NT2/D1 (cell line): Measurements from ENCODE around the gene NOX3.
"Not testable (repeated sequence)": the region's sequence is repeated elsewhere in the genome, so short reads cannot be mapped to it uniquely, and the experiment has no call there.

Experiments
- DNase-seq: peaks from one replicate; pipeline ENCODE4 v3.0.0-alpha.2; 2011; ENCODE audit warnings: low read depth, low spot score
- H3K27me3 ChIP-seq: 2 replicates; pipeline ENCODE4 v1.6.0; 2011; ENCODE audit warnings: mild to moderate bottlenecking; ENCODE audit not compliant: insufficient read length, insufficient read depth
- H3K36me3 ChIP-seq: 2 replicates; pipeline ENCODE4 v1.6.1; 2011; ENCODE audit warnings: mild to moderate bottlenecking, low read length, mixed read lengths; ENCODE audit not compliant: insufficient read depth, insufficient read length
- H3K4me1 ChIP-seq: 2 replicates; pipeline ENCODE4 v1.5.1; 2011; ENCODE audit not compliant: insufficient read depth, insufficient read length
- H3K4me3 ChIP-seq: 2 replicates; pipeline ENCODE4 v1.5.1; 2011; ENCODE audit warnings: low read depth; ENCODE audit not compliant: insufficient read length
- H3K9ac ChIP-seq: 2 replicates; pipeline ENCODE4 v1.6.0; 2011; ENCODE audit warnings: low read depth; ENCODE audit not compliant: insufficient read length
- H3K9me3 ChIP-seq: 2 replicates; pipeline ENCODE4 v1.5.1; 2011; ENCODE audit warnings: mild to moderate bottlenecking, low read length; ENCODE audit not compliant: insufficient read depth
- SUZ12 ChIP-seq: IDR thresholded peaks from 2 replicates; pipeline ENCODE4 v1.6.1; 2011; ENCODE audit not compliant: insufficient read length, insufficient read depth; ENCODE audit errors: extremely low read depth
- YY1 ChIP-seq: IDR thresholded peaks from 2 replicates; pipeline ENCODE4 v1.6.1; 2011; ENCODE audit not compliant: insufficient read length, insufficient read depth
- ZNF274 ChIP-seq: IDR thresholded peaks from 2 replicates; pipeline ENCODE4 v1.6.1; 2011; ENCODE audit warnings: mild to moderate bottlenecking, low read depth, low read length

NOX3 gene

DNA sequence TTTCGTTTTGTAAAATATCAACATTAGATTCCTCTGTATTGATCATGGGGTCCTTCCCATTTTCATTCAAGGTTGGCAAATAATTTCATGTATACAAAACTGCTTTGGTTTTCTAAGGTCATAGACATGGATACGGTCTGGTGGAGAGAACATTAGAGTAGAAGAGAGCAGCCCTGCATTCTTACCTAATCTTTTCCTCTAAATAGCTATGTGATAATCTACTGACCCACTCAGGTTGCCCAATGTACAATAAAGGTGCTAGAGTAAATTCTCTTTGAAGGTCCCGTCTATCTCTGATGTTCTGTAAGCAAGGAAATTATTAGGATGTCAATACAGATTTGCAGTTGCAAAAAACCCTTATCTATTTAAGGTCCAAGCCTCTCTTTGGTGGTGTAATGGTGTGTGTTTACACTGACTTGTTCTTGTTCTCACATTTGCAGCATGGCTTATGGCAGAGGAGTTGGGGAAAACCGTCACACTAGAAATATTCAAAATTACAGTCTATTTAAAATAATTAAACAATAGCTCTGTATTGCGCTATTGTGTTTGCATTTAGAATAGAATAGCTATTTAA lies 31.2 kb upstream of the NOX3 start:
- no peak overlapping the region for H3K9ac ChIP-seq
- no peak for DNase-seq
- H3K4me1 ChIP-seq, result no peaks in the 10 kb centered on the region

DNA sequence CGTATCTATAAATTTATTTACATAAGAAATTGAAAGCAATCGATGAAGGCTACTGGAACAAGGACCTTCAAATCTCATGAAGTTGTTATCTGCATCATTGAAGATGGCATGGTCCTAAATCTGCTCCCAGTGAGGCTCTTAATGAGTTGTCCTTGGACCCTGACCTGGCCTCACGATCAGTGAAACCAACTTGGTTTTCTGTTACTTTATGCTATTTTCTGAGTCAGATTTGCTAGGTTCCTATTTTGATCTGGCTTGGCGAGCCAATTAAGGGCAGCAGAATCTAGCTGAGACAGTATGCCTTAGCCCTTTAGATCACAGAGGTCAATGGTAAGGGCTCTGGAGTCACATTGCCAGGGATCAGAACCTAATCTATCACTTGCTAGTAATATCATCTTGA lies 30.1 kb upstream of the NOX3 start:
- no peaks in the 10 kb centered on the region for H3K4me1 ChIP-seq
- no peaks in the 10 kb centered on the region for H3K9me3 ChIP-seq
- DNase-seq, result no peak
- TF ChIP-seq YY1, result no peak
- TF ChIP-seq ZNF274, result no peak
- TF ChIP-seq SUZ12, result no peak
- H3K9ac ChIP-seq, result no peak overlapping the region
- H3K36me3 ChIP-seq, result no peaks in the 10 kb centered on the region
- H3K27me3 ChIP-seq, result no peaks in the 10 kb centered on the region
- no peak overlapping the region for H3K4me3 ChIP-seq

More for the DNA sequence above, 31.2 kb upstream of the NOX3 start:
- Histone ChIP-seq H3K4me3 (no peak overlapping the region), H3K36me3 (no peaks in the 10 kb centered on the region), H3K27me3 (no peaks in the 10 kb centered on the region), H3K9me3 (no peaks in the 10 kb centered on the region)
- no peak for TF ChIP-seq SUZ12
- no peak for TF ChIP-seq YY1
- no peak for TF ChIP-seq ZNF274

DNA sequence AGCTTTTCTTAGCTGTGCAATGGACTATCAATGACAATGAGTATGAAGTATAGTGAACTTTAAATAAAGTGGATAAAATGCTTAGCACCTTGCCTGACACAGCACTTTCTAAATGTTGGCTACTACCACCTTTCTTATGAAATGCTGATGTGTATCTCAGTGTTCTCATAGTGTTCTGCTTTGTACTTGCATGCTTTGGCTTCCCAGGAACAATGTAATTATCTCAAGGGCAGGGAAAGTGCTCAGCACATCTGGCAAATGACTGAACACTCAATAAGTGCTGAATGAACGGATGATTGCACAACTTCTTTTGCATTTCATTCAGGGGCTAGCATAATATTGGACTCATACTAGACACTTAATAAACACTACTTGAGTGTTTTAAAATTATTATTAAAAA lies 28.2 kb upstream of the NOX3 start:
- no peak overlapping the region for H3K4me3 ChIP-seq
- no peaks in the 10 kb centered on the region for H3K27me3 ChIP-seq
- no peaks in the 10 kb centered on the region for H3K36me3 ChIP-seq
- DNase-seq, result no peak
- TF ChIP-seq SUZ12 (no peak), ZNF274 (no peak), YY1 (no peak)
- H3K9me3 ChIP-seq, result no peaks in the 10 kb centered on the region
- H3K9ac ChIP-seq, result no peak overlapping the region
- no peaks in the 10 kb centered on the region for H3K4me1 ChIP-seq

DNA sequence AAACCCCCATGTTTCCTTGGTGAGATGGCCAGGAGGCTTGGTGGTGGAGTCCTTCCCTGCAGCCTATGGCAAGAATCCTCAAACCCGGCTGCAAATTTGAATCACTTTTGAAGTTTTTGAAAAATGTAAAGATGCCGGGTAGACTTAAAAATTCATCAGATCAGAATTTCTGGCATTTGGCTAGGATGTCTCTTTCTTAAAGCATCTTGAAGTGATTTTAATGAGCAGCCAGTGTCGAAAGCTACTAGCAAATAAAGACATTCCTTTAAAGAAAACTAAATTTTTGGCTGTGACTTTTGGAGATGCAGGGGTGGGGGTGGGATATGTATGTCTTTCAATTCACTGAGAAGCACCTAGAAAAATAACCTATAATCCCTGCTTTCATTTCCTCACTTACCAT lies 25.6 kb upstream of the NOX3 start:
- no peaks in the 10 kb centered on the region for H3K36me3 ChIP-seq
- H3K9ac ChIP-seq, result no peak overlapping the region
- TF ChIP-seq SUZ12 (no peak), YY1 (no peak), ZNF274 (no peak)
- H3K4me1 ChIP-seq, result no peaks in the 10 kb centered on the region
- no peak overlapping the region for H3K4me3 ChIP-seq
- DNase-seq, result no peak
- no peaks in the 10 kb centered on the region for H3K27me3 ChIP-seq
- no peaks in the 10 kb centered on the region for H3K9me3 ChIP-seq

DNA sequence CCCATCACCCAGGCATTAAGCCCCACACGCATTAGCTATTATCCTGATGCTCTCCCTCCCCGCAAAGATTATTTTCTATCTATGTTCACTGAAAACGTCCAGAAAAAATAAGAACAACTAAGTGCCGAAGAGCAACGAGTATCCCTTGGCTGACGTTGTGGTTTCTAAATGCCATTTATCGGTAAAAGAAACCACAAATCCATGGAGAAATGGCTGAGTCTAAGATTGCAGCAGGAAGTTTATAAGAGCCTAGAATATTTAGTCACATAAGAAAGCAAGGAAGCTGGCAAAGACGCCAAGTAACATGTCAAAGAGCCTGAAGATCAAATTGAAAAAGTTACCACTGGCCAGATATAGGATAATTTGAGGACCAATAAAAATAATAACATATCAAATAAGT lies 18.1 kb upstream of the NOX3 start:
- no peak for DNase-seq
- Histone ChIP-seq H3K4me1 (no peaks in the 10 kb centered on the region), H3K9ac (no peak overlapping the region), H3K4me3 (no peak overlapping the region), H3K36me3 (no peaks in the 10 kb centered on the region), H3K9me3 (no peaks in the 10 kb centered on the region; the same call in 1 of the 2 replicates), H3K27me3 (no peaks in the 10 kb centered on the region)
- TF ChIP-seq ZNF274 (no peak), YY1 (no peak), SUZ12 (no peak)

DNA sequence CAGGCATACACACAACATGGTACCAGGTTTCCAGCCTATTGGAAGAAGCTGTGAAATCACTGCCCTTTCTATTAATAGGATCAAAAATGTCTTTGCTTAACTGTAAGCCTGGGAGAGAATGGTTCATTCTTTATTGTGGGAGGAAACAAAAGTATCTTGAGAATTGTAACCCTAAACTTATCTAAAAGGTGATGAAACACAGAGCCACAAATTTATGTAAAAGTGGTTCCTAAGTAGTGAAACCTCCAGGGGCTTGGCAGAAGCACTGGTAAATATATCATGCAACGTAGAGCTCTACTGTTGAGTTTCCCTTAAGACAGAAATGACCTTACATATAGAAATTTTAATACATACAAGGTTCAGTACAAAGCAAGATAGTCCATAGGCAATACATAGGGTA lies 17.2 kb upstream of the NOX3 start:
- Histone ChIP-seq H3K9me3 (peaks cover 7% of the 10 kb centered on the region; the same call in 1 of the 2 replicates), H3K36me3 (no peaks in the 10 kb centered on the region), H3K9ac (no peak overlapping the region), H3K27me3 (no peaks in the 10 kb centered on the region), H3K4me1 (no peaks in the 10 kb centered on the region), H3K4me3 (no peak overlapping the region)
- no peak for DNase-seq
- TF ChIP-seq SUZ12 (no peak), YY1 (no peak), ZNF274 (no peak)

DNA sequence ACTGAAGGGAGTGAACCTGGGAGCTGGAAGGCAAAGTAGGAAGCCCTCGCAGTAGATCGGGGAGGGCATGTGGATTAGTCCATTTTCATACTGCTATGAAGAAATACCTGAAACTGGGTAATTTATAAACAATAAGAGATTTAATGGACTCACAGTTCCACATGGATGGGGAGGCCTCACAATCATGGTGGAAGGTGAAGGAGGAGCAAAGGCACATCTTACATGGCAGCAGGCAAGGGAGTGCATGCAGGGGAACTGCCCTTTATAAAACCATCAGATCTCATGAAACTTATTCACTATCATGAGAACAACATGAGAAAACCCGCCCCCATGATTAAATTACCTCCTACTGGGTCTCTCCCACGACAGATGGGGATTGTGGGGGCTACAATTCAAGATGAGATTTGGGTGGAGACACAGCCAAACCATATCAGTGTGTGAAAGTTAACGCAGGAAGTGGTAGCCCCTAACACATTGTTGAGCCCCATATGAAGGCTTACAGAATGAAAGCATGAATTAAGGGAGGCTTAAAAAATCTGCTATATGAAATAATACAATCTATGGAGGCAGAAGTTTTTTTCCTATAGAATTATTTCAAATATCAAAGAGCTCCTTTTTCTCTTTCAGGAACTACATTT lies 15.5 kb upstream of the NOX3 start:
- H3K27me3 ChIP-seq, H3K4me1 ChIP-seq, DNase-seq, H3K4me3 ChIP-seq, H3K9ac ChIP-seq, H3K36me3 ChIP-seq: not testable (repeated sequence)
- peaks cover 12% of the 10 kb centered on the region; the same call in 1 of the 2 replicates for H3K9me3 ChIP-seq

DNA sequence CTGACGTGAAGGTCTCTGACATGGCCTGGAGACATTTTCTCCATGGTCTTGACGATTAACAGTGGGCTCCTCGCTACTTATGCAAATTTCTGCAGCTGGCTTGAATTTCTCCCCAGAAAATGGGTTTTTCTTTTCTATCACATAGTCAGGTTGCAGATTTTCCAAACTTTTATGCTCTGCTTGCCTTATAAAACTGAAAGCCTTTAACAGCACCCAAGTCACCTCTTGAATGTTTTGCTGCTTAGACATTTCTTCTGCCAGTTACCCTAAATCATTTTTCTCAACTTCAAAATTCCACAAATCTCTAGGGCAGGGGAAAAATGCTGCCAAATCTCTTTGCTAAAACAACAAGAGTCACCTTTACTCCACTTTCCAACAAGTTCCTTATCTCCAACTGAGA lies 12.9 kb upstream of the NOX3 start:
- H3K27me3 ChIP-seq, H3K4me1 ChIP-seq, DNase-seq, H3K36me3 ChIP-seq, H3K9ac ChIP-seq, H3K4me3 ChIP-seq: not testable (repeated sequence)
- peaks cover 16% of the 10 kb centered on the region; the same call in 1 of the 2 replicates for H3K9me3 ChIP-seq
